ENCODE data around the gene DCLK1. TPM values are rescaled to one million over a fixed set of nuclear protein-coding genes. Genes with fewer than 3 reads are reported as not detected.

DCLK1 gene
- total RNA-seq, 1 donor from 2014 or later, result 7.9 TPM

GRCh38 chr13:36143738-36144137, 12.6 kb upstream of the DCLK1 start:
- H3K27ac Mint-ChIP-seq (ENCODE audit: unreplicated experiment), result no peak overlapping the region
- H3K4me3 Mint-ChIP-seq (ENCODE audit: unreplicated experiment), result no peak overlapping the region
- TF ChIP-seq, protein P1, sequence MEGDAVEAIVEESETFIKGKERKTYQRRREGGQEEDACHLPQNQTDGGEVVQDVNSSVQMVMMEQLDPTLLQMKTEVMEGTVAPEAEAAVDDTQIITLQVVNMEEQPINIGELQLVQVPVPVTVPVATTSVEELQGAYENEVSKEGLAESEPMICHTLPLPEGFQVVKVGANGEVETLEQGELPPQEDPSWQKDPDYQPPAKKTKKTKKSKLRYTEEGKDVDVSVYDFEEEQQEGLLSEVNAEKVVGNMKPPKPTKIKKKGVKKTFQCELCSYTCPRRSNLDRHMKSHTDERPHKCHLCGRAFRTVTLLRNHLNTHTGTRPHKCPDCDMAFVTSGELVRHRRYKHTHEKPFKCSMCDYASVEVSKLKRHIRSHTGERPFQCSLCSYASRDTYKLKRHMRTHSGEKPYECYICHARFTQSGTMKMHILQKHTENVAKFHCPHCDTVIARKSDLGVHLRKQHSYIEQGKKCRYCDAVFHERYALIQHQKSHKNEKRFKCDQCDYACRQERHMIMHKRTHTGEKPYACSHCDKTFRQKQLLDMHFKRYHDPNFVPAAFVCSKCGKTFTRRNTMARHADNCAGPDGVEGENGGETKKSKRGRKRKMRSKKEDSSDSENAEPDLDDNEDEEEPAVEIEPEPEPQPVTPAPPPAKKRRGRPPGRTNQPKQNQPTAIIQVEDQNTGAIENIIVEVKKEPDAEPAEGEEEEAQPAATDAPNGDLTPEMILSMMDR (IDR thresholded peaks at IDR 0.05), result no peak

GRCh38 chr13:36142735-36143134, 11.6 kb upstream of the DCLK1 start:
- Mint-ChIP-seq H3K27me3 (ENCODE audit: low read depth) (peaks cover 23% of the 10 kb centered on the region), H3K4me3 (ENCODE audit: unreplicated experiment) (no peak overlapping the region), H3K4me1 (ENCODE audit: low read depth) (peaks cover 10% of the 10 kb centered on the region), H3K27ac (ENCODE audit: unreplicated experiment) (no peak overlapping the region), H3K9me3 (ENCODE audit: low read depth) (peaks cover 11% of the 10 kb centered on the region), H3K36me3 (ENCODE audit: low read depth) (peaks cover 5% of the 10 kb centered on the region)
- TF ChIP-seq, protein P1 (IDR thresholded peaks at IDR 0.05), result no peak
- DNase-seq (ENCODE audit: low spot score), result no peak

More at GRCh38 chr13:36143738-36144137, 12.6 kb upstream of the DCLK1 start:
- no peak for DNase-seq (ENCODE audit: low spot score)
- H3K36me3 Mint-ChIP-seq (ENCODE audit: low read depth), result peaks cover 5% of the 10 kb centered on the region
- H3K9me3 Mint-ChIP-seq (ENCODE audit: low read depth), result peaks cover 11% of the 10 kb centered on the region
- H3K27me3 Mint-ChIP-seq (ENCODE audit: low read depth), result peaks cover 22% of the 10 kb centered on the region
- peaks cover 14% of the 10 kb centered on the region for H3K4me1 Mint-ChIP-seq (ENCODE audit: low read depth)

DNA sequence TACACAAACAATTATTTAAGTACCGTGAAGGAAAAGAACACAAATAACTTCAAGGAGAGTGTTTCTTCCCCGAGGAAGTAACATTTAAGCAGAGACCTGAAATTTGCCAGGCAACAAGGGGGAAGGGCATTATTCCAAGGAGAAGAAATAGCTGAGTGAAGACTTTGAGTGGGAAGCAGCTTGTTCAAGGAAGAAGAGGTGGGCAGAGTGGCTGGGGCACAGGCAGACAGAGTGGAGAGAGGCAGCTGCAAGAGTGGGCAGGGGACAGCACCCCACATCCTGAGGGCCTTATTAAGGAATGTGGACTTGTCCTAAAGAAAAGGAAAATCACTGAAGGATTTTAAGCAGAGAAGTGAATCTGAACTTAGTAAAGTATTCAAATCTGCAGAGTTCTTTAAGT, 4.7 kb upstream of the DCLK1 start:
- Mint-ChIP-seq H3K36me3 (ENCODE audit: low read depth) (peaks cover 5% of the 10 kb centered on the region), H3K4me3 (ENCODE audit: unreplicated experiment) (no peak overlapping the region), H3K4me1 (ENCODE audit: low read depth) (peaks cover 7% of the 10 kb centered on the region), H3K9me3 (ENCODE audit: low read depth) (peaks cover 11% of the 10 kb centered on the region), H3K27me3 (ENCODE audit: low read depth) (peaks cover 48% of the 10 kb centered on the region), H3K27ac (ENCODE audit: unreplicated experiment) (no peak overlapping the region)
- TF ChIP-seq, protein P1 (IDR thresholded peaks at IDR 0.05), result no peak
- DNase-seq (ENCODE audit: low spot score), result no peak

DNA sequence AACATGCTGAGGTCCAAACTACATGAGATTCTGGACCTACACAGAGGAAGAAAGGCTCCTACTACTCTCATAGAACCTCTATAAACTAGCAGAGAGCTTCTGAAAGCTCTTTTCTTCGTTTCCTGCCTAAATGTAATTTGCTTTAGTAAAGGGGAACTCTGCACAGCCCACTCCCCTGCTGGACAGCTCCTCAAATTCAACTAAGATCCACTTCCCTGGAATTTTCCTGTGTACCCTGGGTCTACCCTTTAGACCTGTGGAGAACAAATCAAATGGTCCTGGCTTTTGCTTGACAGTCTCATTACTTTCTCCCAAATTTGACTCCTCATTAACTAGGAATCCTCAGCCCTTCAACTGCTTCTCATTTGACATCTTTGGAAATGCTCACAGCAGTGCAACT, 3.5 kb upstream of the DCLK1 start:
- H3K4me3 Mint-ChIP-seq (ENCODE audit: unreplicated experiment), result no peak overlapping the region
- DNase-seq (ENCODE audit: low spot score), result no peak
- TF ChIP-seq, protein P1 (IDR thresholded peaks at IDR 0.05), result no peak
- H3K27me3 Mint-ChIP-seq (ENCODE audit: low read depth), result peaks cover 48% of the 10 kb centered on the region
- peaks cover 13% of the 10 kb centered on the region for H3K4me1 Mint-ChIP-seq (ENCODE audit: low read depth)
- peaks cover 3% of the 10 kb centered on the region for H3K9me3 Mint-ChIP-seq (ENCODE audit: low read depth)
- no peaks in the 10 kb centered on the region for H3K36me3 Mint-ChIP-seq (ENCODE audit: low read depth)
- H3K27ac Mint-ChIP-seq (ENCODE audit: unreplicated experiment), result no peak overlapping the region

DNA sequence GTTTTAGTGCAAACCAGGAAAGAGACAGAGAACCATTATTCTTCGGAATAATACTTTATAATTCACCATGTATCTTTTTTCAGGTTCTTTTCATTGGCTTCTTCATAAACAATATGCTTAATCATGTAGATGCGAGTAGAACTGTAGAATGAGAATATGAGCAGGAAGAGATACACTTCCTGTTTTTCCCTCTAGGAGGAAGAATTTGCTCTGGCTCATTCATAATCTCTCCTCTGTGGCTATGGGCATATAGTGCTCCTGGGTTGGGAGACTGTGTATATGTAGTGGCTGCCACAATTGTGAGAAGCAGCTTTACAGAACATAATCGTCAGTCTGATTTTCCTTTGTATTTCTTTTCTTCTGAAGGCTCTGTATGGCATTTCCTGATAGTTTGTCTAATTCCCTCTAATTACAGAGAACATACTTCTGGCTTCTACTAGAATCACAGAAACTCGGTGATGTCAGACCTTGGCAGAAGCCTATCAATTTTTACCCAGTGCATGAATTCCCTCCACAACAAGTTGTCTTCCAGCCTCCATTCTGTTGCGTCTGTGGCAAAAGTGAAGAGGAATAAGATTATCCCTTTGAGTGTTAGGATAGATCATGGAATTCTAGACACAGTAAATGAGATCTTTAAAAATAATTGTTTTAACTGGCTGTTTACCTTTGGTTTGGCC, 2.9 kb upstream of the DCLK1 start:
- DNase-seq (ENCODE audit: low spot score), result no peak
- Mint-ChIP-seq H3K27me3 (ENCODE audit: low read depth) (peaks cover 51% of the 10 kb centered on the region), H3K36me3 (ENCODE audit: low read depth) (no peaks in the 10 kb centered on the region), H3K9me3 (ENCODE audit: low read depth) (peaks cover 3% of the 10 kb centered on the region), H3K4me1 (ENCODE audit: low read depth) (peaks cover 13% of the 10 kb centered on the region), H3K27ac (ENCODE audit: unreplicated experiment) (no peak overlapping the region), H3K4me3 (ENCODE audit: unreplicated experiment) (no peak overlapping the region)
- TF ChIP-seq, protein P1 (IDR thresholded peaks at IDR 0.05), result peak; percentile 21
